Thoracic aorta (tissue), 2 donors: ENCODE results near the gene EFR3B. TPM values are rescaled to one million over a fixed set of nuclear protein-coding genes. Genes with fewer than 3 reads are reported as not detected.

Experiments used
- ATAC-seq: fragments of 150-250 bp; one replicate; pipeline ENCODE4 v1.8.0; 2017; ENCODE audit warnings: low read depth; ENCODE audit not compliant: insufficient number of reproducible peaks, low FRiP score
- DNase-seq: peaks from one replicate; pipeline ENCODE4 v3.0.0-alpha.2; 2020; ENCODE audit warnings: low spot score
- H3K27ac ChIP-seq, 2 donors: fragments of 200-600 bp; sonication (generic); 1 replicate in 1 of 2; 2 replicates in 1 of 2; pipeline ENCODE4 v1.5.1; 2016; ENCODE audit warnings: mild to moderate bottlenecking in 2 of 2, moderate library complexity in 2 of 2
- H3K27me3 ChIP-seq: fragments of 200-600 bp; sonication (generic); replicated peaks from 2 replicates; pipeline ENCODE4 v1.6.0; 2016; ENCODE audit warnings: mild to moderate bottlenecking; ENCODE audit not compliant: insufficient read depth
- H3K36me3 ChIP-seq: fragments of 200-600 bp; sonication (generic); one replicate; pipeline ENCODE4 v1.5.1; 2016
- H3K4me1 ChIP-seq, 2 donors: fragments of 200-600 bp; sonication (generic); 1 replicate in 1 of 2; 2 replicates in 1 of 2; pipeline versions ENCODE4 v1.5.1 to v1.6.0; 2016; ENCODE audit warnings: low read depth in 2 of 2, mild to moderate bottlenecking in 1 of 2; ENCODE audit not compliant: control insufficient read depth in 1 of 2
- H3K4me3 ChIP-seq: fragments of 200-600 bp; sonication (generic); 2 replicates; pipeline ENCODE4 v1.5.1; 2016; ENCODE audit warnings: mild to moderate bottlenecking
- H3K9me3 ChIP-seq: fragments of 200-600 bp; sonication (generic); 2 replicates; pipeline ENCODE4 v1.5.1; 2016
- CTCF ChIP-seq: fragments of 200-600 bp; sonication (generic); IDR thresholded peaks from one replicate; pipeline ENCODE4 v1.5.1; 2019; ENCODE audit warnings: antibody characterized with exemption
- total RNA-seq, 2 donors: library from RNA; depleted of rRNA; stranded (reverse); fragments of >200 nt; gene quantifications; one replicate each; pipeline versions ENCODE4 v1.1.0 to v1.2.3, GENCODE V29; 2016

The EFR3B gene
- total RNA-seq, 2 donors from 2014 or later = 0.81 to 1.4 TPM

DNA sequence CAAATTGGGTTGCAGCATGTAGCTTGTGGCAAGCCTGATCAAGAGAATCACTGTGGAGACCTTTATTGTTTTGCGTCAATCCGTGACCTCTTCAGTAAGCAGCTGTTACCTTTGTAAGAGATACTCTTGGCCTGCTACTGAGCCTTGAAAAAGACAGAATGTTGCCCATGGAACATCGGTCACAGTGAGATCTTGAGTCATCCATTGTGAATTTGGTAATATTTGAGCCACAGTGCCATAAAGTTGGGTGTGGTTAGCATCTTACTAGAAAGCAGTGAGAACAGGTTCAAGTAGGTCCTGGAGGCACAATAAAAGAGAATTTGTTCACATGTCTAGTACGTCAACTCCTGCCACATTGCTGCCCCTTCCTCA is 12.7 kb upstream of the EFR3B start:
- DNase-seq = no peak
- ATAC-seq = no peak
- Histone ChIP-seq H3K27me3 (no peaks in the 10 kb centered on the region), H3K27ac (no peak overlapping the region), H3K4me3 (no peak overlapping the region), H3K36me3 (no peaks in the 10 kb centered on the region), H3K4me1 (no peaks in the 10 kb centered on the region), H3K9me3 (no peaks in the 10 kb centered on the region)
- TF ChIP-seq CTCF = no peak

GRCh38 chr2:25030702-25031101 is 11.2 kb upstream of the EFR3B start:
- no peaks in the 10 kb centered on the region for H3K36me3 ChIP-seq
- ATAC-seq (no peak), DNase-seq (no peak)
- H3K9me3 ChIP-seq = no peaks in the 10 kb centered on the region
- no peaks in the 10 kb centered on the region for H3K4me1 ChIP-seq
- H3K4me3 ChIP-seq = no peak overlapping the region
- H3K27ac ChIP-seq = no peak overlapping the region
- no peaks in the 10 kb centered on the region for H3K27me3 ChIP-seq
- TF ChIP-seq CTCF = no peak

- H3K36me3 ChIP-seq = no peaks in the 10 kb centered on the region
Measured at GRCh38 chr2:25032094-25032493, 9.8 kb upstream of the EFR3B start.

GRCh38 chr2:25032901-25033300 is 9.0 kb upstream of the EFR3B start:
- Histone ChIP-seq H3K36me3 (no peaks in the 10 kb centered on the region), H3K4me1 (no peaks in the 10 kb centered on the region), H3K9me3 (no peaks in the 10 kb centered on the region), H3K4me3 (no peak overlapping the region), H3K27me3 (no peaks in the 10 kb centered on the region), H3K27ac (no peak overlapping the region)
- DNase-seq (no peak), ATAC-seq (no peak)
- TF ChIP-seq CTCF = no peak

More at GRCh38 chr2:25032094-25032493, 9.8 kb upstream of the EFR3B start:
- Histone ChIP-seq H3K27me3 (no peaks in the 10 kb centered on the region), H3K4me3 (no peak overlapping the region), H3K9me3 (no peaks in the 10 kb centered on the region), H3K27ac (no peak overlapping the region), H3K4me1 (no peaks in the 10 kb centered on the region)
- no peak for ATAC-seq
- TF ChIP-seq CTCF = no peak
- DNase-seq = no peak

DNA sequence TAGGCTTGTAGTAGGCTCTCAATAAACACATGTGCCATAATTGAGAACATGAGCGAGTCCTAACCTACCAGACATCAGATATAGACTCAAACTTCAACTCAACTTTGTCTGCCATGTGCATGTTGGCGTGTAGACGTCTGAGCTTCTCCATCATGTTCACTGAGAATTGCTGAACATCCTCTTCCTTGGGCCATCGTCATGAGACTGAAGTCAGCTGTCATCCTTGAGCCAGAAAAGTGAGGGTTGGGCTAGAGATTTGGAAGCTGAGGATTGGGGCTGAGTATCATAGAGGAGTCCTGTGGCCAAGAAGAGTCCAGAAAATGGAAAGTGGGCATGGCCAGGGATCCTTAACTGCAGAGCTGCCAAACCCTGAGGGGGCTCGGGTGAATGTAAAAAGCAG is 7.8 kb upstream of the EFR3B start:
- H3K9me3 ChIP-seq = no peaks in the 10 kb centered on the region

More for the DNA sequence above, 7.8 kb upstream of the EFR3B start:
- DNase-seq (no peak), ATAC-seq (no peak)
- Histone ChIP-seq H3K4me3 (no peak overlapping the region), H3K36me3 (no peaks in the 10 kb centered on the region), H3K4me1 (no peaks in the 10 kb centered on the region), H3K27ac (no peak overlapping the region), H3K27me3 (no peaks in the 10 kb centered on the region)
- no peak for TF ChIP-seq CTCF
